ENCODE data around the gene ITPRID1.

ITPRID1 gene

DNA sequence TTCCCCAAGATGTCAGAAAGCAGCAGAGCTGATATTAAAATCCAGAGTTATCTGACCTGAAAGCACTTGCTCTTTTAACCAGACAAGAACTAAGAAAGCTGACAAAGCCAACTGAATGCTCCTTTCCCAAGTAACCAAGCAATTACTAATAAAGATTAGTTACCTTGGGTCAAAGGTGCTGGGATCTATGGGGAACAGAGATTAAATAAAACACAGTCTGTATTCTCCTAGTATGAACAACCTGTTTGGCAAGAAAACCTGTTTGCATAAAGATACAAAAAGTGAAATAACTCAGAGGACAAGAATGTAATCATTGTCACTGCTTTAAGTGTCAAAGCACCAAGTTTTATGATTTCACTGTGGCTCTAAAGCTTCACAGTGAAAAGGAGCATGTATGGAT lies 35.7 kb downstream of the ITPRID1 start:
- Histone ChIP-seq H3K9ac (no peak overlapping the region), H3K9me3 (no peaks in the 10 kb centered on the region), H3K4me1 (no peaks in the 10 kb centered on the region), H3K4me3 (no peak overlapping the region), H4K20me1 (no peaks in the 10 kb centered on the region), H3K27ac (no peak overlapping the region), H3K4me2 (no peak overlapping the region), H3K36me3 (no peaks in the 10 kb centered on the region), H3K27me3 (no peaks in the 10 kb centered on the region)
- no peak for TF ChIP-seq Cebpa-rat (IDR thresholded peaks at IDR 0.05)

DNA sequence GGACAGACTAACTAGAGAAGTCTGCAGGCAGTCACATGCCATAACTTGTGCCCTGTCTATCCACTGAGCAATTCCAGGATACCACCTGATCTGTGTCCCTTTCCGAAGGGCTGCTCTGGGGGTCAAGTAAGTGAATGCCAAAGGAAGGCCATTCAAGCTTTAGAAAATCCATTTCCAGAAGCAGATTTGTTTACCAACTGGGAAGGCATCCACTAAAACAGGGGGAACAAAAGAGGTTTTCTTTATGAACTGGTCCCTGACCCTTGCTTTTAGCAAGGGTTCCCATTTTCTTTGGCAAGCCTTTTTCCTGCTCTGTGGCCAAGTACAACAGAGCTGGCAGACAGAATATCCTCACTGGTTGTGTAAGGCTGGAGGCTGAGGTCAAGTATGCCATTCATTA lies 36.5 kb downstream of the ITPRID1 start:
- no peak for TF ChIP-seq Cebpa-rat (IDR thresholded peaks at IDR 0.05)
- no peaks in the 10 kb centered on the region for H3K4me1 ChIP-seq
- no peaks in the 10 kb centered on the region for H3K27me3 ChIP-seq
- H3K27ac ChIP-seq = no peak overlapping the region
- H4K20me1 ChIP-seq = no peaks in the 10 kb centered on the region
- no peaks in the 10 kb centered on the region for H3K36me3 ChIP-seq
- H3K4me2 ChIP-seq = no peak overlapping the region
- H3K9ac ChIP-seq = no peak overlapping the region
- H3K4me3 ChIP-seq = no peak overlapping the region
- H3K9me3 ChIP-seq = no peaks in the 10 kb centered on the region

DNA sequence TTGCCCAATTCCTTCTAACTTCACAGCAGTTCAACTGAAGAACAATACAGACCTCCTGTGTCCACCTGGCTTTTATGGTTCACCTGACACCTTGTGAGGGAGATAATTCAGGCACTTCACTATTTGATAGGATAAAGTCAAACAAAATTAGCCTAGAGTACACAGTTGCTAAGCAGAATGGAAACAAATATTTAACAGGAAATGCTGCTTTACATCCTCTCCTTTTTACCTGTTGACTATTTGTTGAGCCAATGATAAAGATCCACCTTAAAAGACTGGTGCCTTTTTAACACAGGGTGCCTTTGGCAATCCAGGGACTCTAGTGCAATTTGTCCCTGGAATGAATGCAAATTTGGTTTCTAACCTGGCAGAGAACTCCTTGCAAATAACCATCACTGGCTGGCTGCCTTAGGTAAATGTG lies 39.8 kb downstream of the ITPRID1 start:
- Histone ChIP-seq H4K20me1 (no peaks in the 10 kb centered on the region), H3K36me3 (no peaks in the 10 kb centered on the region), H3K27me3 (no peaks in the 10 kb centered on the region), H3K4me1 (no peaks in the 10 kb centered on the region), H3K9ac (no peak overlapping the region), H3K27ac (no peak overlapping the region), H3K4me3 (no peak overlapping the region), H3K9me3 (no peaks in the 10 kb centered on the region), H3K4me2 (no peak overlapping the region)
- no peak for TF ChIP-seq Cebpa-rat (IDR thresholded peaks at IDR 0.05)

DNA sequence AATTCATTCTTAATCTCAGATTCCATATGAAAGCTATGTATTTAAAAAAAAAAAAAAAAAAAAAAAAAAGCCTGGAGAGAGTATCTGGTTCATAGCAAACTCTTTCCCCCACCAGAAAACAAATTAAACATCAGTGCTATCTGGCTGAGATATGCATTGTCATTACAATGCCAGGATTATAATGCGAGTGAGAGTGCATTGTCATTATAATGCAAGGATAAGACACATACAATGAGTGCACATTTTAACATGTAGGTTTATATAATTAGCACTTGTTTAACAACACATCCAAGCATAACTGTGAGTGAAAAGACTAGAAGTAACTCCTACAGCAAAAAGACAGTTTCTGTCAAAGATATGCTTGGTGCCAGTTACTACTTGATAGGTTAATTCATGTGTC lies 48.1 kb downstream of the ITPRID1 start:
- TF ChIP-seq Cebpa-rat (IDR thresholded peaks at IDR 0.05) = no peak
- Histone ChIP-seq H3K36me3 (no peaks in the 10 kb centered on the region), H3K4me3 (no peak overlapping the region), H3K27ac (no peak overlapping the region), H4K20me1 (no peaks in the 10 kb centered on the region), H3K9ac (no peak overlapping the region), H3K27me3 (no peaks in the 10 kb centered on the region), H3K9me3 (no peaks in the 10 kb centered on the region), H3K4me2 (no peak overlapping the region), H3K4me1 (no peaks in the 10 kb centered on the region)

DNA sequence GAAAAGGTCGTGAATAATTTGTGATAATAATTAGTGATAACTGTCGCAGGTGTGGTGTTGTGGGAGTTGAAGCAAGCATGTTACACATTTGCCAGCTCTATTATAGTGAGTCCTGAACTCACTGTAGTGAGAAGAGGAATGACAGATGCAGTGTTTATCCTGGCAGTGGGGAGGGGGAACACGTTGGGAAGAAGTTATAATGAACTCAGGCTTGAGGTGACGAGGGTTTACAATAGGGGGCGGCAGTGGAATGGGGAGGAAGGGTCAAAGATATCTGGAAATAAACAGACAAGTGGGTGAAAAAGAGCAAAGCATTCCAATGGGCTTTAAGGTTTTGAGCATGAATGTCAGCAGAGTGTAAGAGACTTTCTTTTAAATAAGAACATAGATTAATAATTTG lies 49.6 kb downstream of the ITPRID1 start:
- H3K4me3 ChIP-seq = no peak overlapping the region

DNA sequence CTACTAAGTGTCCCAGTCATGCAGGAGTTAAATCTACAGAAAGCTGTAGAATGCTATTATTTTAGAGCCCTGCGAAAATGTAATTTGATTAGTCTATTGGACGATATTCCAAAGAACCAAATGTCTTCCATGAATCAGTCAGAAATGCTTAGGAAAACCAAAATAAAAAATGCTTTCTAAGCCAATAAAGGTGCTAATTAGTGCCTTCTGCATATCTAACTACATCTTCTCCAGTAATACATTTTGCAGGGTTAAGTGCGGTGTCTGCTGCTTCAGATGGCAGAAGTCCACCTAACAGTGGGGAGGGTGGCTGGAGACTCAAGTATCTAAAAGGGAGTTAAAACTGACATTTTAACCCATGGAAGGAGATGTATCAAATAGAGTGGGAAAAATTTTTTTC lies 50.1 kb downstream of the ITPRID1 start:
- Histone ChIP-seq H3K27ac (no peak overlapping the region), H3K4me3 (no peak overlapping the region), H3K9me3 (no peaks in the 10 kb centered on the region), H3K36me3 (no peaks in the 10 kb centered on the region), H3K9ac (no peak overlapping the region), H3K4me1 (no peaks in the 10 kb centered on the region), H3K27me3 (no peaks in the 10 kb centered on the region), H3K4me2 (no peak overlapping the region), H4K20me1 (no peaks in the 10 kb centered on the region)
- TF ChIP-seq Cebpa-rat (IDR thresholded peaks at IDR 0.05) = no peak

More for the DNA sequence above, 49.6 kb downstream of the ITPRID1 start:
- Histone ChIP-seq H3K4me2 (no peak overlapping the region), H3K9me3 (no peaks in the 10 kb centered on the region), H3K9ac (no peak overlapping the region), H3K27me3 (no peaks in the 10 kb centered on the region), H3K4me1 (no peaks in the 10 kb centered on the region), H3K27ac (no peak overlapping the region), H4K20me1 (no peaks in the 10 kb centered on the region), H3K36me3 (no peaks in the 10 kb centered on the region)
- no peak for TF ChIP-seq Cebpa-rat (IDR thresholded peaks at IDR 0.05)

DNA sequence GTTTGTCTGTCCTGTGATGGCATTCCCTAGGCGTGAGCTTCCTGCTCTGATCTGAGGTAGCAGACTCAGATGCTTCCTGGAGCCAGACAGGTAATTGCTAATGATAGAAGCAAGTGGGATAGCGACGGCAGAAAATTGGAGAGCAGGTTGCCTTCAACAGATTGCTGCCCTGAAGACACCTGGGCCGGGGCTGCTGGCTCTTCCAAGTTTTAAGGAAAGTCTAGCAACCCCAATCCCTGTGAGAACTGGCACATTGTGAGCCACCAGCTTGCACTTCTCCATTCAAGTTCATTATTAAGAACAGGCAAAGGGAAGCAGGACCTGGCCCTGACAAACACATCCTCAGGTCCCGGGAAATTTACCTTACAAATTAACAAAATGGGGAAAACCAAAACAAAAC lies 50.8 kb downstream of the ITPRID1 start:
- Histone ChIP-seq H3K4me2 (no peak overlapping the region), H3K27ac (no peak overlapping the region), H3K27me3 (no peaks in the 10 kb centered on the region), H3K9ac (no peak overlapping the region), H3K36me3 (no peaks in the 10 kb centered on the region), H3K4me3 (no peak overlapping the region), H4K20me1 (no peaks in the 10 kb centered on the region), H3K4me1 (no peaks in the 10 kb centered on the region), H3K9me3 (no peaks in the 10 kb centered on the region)
- TF ChIP-seq Cebpa-rat (IDR thresholded peaks at IDR 0.05) = no peak

DNA sequence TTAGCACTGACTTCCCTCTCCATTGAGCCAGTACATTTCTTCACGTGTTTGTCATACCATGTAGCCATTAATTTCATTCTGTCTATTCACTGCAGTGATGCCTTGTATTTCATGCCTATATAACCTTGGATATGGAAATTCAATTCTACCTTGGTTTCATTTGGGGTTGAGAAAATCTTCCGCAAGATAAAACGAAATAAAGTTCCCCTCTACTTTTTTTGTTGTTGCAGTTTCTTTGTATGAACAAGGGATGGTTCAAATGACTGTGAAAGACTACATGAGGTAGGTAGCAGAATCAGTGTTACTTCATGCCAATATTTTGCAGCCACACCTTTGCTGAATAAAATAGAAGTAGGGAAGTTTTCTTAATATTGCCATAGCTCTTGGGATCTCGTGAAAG lies 55.6 kb downstream of the ITPRID1 start:
- no peaks in the 10 kb centered on the region for H3K9me3 ChIP-seq
- H3K4me3 ChIP-seq = no peak overlapping the region
- H3K27ac ChIP-seq = no peak overlapping the region
- no peaks in the 10 kb centered on the region for H3K36me3 ChIP-seq
- no peaks in the 10 kb centered on the region for H4K20me1 ChIP-seq
- no peaks in the 10 kb centered on the region for H3K4me1 ChIP-seq
- TF ChIP-seq Cebpa-rat (IDR thresholded peaks at IDR 0.05) = no peak
- no peak overlapping the region for H3K9ac ChIP-seq
- H3K4me2 ChIP-seq = no peak overlapping the region
- no peaks in the 10 kb centered on the region for H3K27me3 ChIP-seq

DNA sequence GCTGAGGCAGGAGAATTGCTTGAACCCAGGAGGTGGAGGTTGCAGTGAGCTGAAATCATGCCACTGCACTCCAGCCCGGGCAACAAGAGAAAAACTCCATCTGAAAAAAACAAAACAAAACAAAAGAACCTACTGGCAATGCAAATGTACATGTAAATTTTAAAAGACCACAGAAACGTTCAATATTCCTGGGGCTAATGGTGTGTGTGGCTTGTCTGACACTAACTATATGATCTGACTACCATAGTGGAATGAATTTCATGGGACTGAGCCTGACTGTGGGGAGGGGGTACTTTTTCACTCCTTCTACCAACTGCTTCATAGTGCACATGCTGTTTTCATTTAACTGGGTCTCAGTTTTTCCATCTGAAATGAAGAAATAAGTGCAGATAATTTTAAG lies 69.6 kb downstream of the ITPRID1 start:
- no peak for TF ChIP-seq Cebpa-rat (IDR thresholded peaks at IDR 0.05)
- H3K27ac ChIP-seq = no peak overlapping the region

DNA sequence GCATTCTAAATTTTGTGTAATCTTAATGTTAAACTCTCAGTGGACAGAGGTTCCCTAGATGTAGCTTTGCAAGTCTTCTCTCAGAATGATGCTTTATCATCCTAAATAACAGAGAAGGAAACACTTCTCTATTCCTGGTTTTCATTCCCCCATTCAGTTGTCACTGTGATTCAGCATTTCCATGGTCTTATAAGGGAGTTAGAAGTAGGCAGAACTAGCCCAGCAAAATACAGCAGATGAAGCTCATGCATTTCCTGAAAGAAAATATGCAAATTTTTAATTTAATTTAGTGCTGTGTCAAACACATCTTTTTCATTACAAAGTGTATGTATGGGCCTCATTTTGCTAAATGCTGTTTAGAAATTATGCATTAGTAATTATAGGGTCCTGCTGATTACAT lies 70.1 kb downstream of the ITPRID1 start:
- H3K9me3 ChIP-seq = no peaks in the 10 kb centered on the region
- H3K36me3 ChIP-seq = no peaks in the 10 kb centered on the region
- no peak for TF ChIP-seq Cebpa-rat (IDR thresholded peaks at IDR 0.05)

More for the DNA sequence above, 69.6 kb downstream of the ITPRID1 start:
- H3K4me3 ChIP-seq = no peak overlapping the region
- H3K9me3 ChIP-seq = no peaks in the 10 kb centered on the region
- no peak overlapping the region for H3K4me2 ChIP-seq
- no peaks in the 10 kb centered on the region for H3K27me3 ChIP-seq
- H4K20me1 ChIP-seq = no peaks in the 10 kb centered on the region
- no peaks in the 10 kb centered on the region for H3K36me3 ChIP-seq
- H3K9ac ChIP-seq = no peak overlapping the region
- no peaks in the 10 kb centered on the region for H3K4me1 ChIP-seq

DNA sequence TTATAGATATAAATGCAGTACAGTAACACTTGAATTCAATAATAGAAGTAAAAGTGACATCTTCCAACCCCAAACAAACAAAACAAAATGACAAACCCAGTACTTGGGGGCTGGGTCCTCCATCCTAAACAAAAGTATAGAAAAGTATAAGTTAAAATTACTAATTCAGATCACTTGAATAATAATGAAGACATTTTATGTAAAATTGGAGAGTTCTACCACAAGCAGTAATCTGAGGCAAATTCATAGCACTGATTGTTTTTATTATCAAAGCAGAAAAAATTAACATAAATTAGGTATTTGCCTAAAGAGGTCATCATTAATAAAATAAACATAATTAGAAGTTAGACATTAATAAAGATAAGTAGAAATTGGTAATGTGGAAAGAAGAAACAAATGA lies 81.5 kb downstream of the ITPRID1 start:
- TF ChIP-seq Cebpa-rat (IDR thresholded peaks at IDR 0.05) = no peak
- Histone ChIP-seq H3K9me3 (peaks cover 6% of the 10 kb centered on the region; the same call in 1 of the 2 replicates), H3K4me3 (no peak overlapping the region)

More for the DNA sequence above, 70.1 kb downstream of the ITPRID1 start:
- Histone ChIP-seq H3K4me3 (no peak overlapping the region), H3K9ac (no peak overlapping the region), H3K27ac (no peak overlapping the region), H3K4me2 (no peak overlapping the region), H4K20me1 (no peaks in the 10 kb centered on the region), H3K27me3 (no peaks in the 10 kb centered on the region), H3K4me1 (no peaks in the 10 kb centered on the region)

More for the DNA sequence above, 81.5 kb downstream of the ITPRID1 start:
- H3K4me1 ChIP-seq = no peaks in the 10 kb centered on the region
- H3K9ac ChIP-seq = no peak overlapping the region
- H3K27ac ChIP-seq = no peak overlapping the region
- no peak overlapping the region for H3K4me2 ChIP-seq
- no peaks in the 10 kb centered on the region for H4K20me1 ChIP-seq
- no peaks in the 10 kb centered on the region for H3K27me3 ChIP-seq
- H3K36me3 ChIP-seq = no peaks in the 10 kb centered on the region

Data from BLaER1 (cell line).